Fibroblast of the aortic adventitia (primary cell): ENCODE results near the gene DHX58. TPM values are rescaled to one million over a fixed set of nuclear protein-coding genes. Genes with fewer than 3 reads are reported as not detected.

Source experiments
- DNase-seq: peaks from one replicate; pipeline ENCODE4 v3.0.0-alpha.2; 2010; ENCODE audit warnings: low read depth
- H3K4me3 ChIP-seq: 2 replicates; pipeline ENCODE4 v1.5.1; 2011; ENCODE audit warnings: low read depth, mild to moderate bottlenecking, control low read depth, low read length, moderate library complexity
- total RNA-seq: library from RNA; depleted of rRNA; stranded (reverse); fragments of >200 nt; gene quantifications from 2 replicates; pipeline ENCODE4 v1.2.3, GENCODE V29; 2012; ENCODE audit warnings: low replicate concordance
- TF ChIP-seq, protein P1 (sequence below): IDR thresholded peaks from 2 replicates; pipeline ENCODE4 v1.5.1; 2011; ENCODE audit warnings: mild to moderate bottlenecking, low read length, control low read depth, inconsistent platforms; ENCODE audit not compliant: insufficient read depth

DHX58 gene
- total RNA-seq, 1 donor = 11.3 TPM

DNA sequence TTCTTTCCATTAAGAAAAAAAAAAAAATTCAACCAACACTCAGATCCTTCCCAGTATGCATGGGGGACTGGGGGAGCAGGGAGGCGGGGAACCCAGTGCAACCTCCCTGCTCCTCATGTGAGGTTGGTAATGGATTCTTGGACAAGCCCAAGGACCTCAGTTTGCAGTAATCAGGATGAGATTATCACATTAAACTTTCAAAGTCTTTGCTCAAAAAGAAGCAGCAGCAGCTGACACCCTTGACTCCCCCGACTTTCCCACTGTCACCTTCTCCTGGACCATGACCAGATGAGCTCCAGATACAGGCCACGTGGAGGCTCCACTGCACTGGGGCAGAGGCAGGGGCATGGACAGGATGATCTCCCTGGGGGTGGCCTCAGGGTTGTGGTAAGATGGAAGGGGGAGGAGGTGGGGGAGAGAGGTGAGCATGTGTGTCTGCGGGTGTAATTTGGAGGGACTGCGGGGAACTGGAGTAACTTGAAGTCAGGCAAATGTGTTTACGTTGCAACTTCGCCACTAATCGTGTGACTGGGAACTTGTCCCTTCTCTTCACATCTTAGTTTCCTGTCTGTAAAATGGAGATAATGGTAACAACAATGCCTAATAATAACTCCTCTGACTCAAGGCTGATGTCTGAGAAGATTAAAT, 34.0 kb downstream of the DHX58 start:
- H3K4me3 ChIP-seq = no peak overlapping the region
- TF ChIP-seq, protein P1, sequence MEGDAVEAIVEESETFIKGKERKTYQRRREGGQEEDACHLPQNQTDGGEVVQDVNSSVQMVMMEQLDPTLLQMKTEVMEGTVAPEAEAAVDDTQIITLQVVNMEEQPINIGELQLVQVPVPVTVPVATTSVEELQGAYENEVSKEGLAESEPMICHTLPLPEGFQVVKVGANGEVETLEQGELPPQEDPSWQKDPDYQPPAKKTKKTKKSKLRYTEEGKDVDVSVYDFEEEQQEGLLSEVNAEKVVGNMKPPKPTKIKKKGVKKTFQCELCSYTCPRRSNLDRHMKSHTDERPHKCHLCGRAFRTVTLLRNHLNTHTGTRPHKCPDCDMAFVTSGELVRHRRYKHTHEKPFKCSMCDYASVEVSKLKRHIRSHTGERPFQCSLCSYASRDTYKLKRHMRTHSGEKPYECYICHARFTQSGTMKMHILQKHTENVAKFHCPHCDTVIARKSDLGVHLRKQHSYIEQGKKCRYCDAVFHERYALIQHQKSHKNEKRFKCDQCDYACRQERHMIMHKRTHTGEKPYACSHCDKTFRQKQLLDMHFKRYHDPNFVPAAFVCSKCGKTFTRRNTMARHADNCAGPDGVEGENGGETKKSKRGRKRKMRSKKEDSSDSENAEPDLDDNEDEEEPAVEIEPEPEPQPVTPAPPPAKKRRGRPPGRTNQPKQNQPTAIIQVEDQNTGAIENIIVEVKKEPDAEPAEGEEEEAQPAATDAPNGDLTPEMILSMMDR = no peak
- no peak for DNase-seq

DNA sequence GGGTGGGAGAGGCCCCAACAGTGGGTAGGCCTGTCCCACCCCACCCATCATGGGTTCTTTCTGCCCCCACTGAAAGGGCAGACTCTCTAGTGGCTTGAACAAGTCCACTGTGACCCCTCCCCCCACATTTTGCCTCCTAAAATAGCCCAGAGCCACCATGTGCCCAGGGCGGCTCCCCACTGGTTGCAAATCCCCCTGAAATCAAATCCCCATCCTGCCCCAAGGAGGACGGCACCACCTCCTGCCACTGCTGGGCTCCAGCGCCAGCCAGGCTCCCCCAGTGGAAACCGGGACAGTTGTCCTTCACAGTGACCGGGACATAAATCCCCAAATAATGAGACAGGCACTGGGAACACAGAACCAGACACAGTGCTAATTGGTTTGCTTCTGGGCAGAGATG, 34.8 kb downstream of the DHX58 start:
- H3K4me3 ChIP-seq = no peak overlapping the region
- no peak for DNase-seq
- TF ChIP-seq, protein P1 = no peak

DNA sequence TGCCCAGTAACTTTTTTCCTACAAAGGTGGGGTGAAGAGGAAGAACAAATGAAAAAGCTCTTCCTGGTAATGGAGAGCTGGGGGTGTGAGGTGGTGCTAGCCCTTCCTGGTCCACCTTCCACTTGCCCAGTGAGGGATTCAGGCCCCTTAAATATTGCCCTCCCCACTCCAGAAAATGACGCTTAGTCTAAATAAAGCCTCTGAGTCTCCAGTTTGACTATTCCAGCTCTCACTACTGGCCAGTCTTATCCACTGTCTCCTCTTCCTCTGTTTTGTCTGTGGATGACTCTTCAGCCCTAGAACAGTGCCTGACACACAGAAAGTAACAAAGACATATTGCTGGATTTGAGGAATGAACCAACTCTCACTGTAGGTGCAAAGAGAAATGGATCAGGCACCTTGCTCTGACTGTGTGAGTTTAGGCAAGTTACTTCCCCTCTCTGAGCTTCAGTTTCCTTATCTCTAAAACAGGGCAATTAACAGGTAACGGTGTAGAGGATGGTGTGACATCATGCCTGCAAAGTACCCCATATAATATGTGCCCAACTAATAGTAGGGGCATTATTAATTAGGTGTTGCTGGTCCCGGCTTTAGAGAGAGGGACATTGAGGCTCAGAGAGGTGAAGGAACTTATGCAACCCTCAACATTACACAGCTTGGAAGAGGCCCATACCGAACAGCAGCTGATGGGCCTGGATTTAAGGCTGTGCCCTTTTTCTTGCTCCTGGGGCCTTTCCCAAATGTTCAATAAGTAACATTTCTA, 35.5 kb downstream of the DHX58 start:
- H3K4me3 ChIP-seq = no peak overlapping the region

DNA sequence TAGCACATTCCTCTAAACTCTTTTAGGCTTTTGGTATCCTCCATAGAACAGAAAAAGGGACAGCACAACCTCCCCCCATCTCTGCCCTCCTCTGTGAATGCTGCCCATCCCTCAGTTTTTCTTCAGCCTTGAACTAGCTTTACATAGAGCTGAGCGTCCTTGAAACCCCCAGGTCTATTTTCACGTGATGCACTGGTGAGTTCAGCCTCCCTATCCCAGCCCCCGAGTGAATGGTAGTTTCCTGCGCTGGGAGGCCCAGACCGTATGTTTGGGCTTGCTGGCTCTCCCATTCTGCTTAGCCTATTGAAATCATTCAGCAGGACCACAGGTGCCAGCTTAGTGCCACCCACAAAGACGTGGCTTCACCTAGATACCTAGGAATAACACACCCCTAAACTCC, 36.7 kb downstream of the DHX58 start:
- TF ChIP-seq, protein P1 = no peak
- DNase-seq = no peak
- no peak overlapping the region for H3K4me3 ChIP-seq

More for the DNA sequence above, 35.5 kb downstream of the DHX58 start:
- TF ChIP-seq, protein P1 = no peak
- no peak for DNase-seq

DNA sequence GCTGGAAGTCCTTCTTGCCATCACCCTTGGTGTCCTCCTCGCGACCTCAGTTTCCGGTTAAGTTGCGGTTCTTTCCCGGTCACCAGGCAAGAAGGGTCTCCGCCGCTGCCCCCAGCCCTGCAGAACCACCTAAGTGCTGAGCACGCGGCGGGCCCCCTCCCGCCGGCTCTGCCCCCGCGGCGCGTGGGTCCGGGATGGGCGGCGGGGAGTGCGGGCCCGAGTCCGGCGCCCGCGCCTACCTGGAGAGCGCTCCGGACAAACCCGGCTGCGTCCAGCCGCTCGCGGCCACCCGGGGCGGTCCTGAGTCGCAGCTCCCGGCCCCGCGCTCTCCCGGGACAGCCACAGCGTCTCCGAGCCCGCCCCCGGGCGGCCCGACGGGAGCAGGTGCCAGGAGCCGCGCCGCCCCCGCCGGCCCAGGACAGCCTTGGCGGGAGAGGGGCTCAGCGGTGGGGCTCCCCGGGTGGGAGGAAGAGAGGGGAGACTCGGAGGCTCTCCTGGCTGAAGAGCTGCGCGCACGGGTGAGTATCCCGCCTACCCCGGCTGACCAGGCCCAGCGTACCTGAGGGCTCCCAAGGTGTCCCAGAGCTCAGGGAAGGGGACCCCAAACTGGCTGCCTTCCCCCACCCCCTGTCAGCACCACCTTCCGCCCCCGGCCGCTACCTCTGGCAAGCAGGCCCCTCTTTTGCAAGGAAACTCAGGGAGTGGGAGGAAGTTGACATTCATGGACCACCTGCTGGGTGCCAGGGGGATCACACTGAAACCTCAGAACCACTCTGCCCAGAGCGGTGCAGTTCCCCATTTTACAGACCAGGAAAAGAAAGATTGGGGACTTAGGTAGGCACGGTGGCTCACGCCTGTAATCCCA, 40.0 kb downstream of the DHX58 start:
- H3K4me3 ChIP-seq = no peak overlapping the region

DNA sequence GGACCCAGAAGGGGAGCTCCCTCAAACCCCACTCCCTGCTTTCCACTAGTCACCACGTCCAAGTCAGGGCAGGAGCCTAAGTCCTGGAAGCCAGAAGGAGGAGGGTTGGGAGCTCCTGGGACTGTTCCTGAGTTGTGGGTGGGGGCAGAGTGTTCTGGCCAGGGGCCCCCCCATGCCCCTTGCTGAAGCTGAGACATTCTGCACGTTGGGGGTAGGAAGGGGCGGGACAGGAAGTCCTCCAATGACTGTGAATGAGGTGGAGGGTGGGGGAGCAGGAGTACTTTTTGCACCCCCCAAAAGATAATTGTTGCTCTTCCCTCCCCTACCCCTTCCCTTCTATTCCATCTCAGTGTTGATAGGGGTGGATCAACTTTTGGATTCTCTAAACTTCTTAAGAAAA, 40.7 kb downstream of the DHX58 start:
- no peak overlapping the region for H3K4me3 ChIP-seq
- DNase-seq = no peak
- TF ChIP-seq, protein P1 = no peak

More for the DNA sequence above, 40.0 kb downstream of the DHX58 start:
- TF ChIP-seq, protein P1 = no peak
- no peak for DNase-seq
